HS-27A (cell line): ENCODE data around the gene GRIK5.
"Not testable (repeated sequence)": the region's sequence is repeated elsewhere in the genome, so short reads cannot be mapped to it uniquely, and the experiment has no call there.

ENCODE experiments used
- DNase-seq: peaks from one replicate; pipeline ENCODE4 v3.0.0-alpha.2; 2012; ENCODE audit warnings: low read depth, missing footprints

GRIK5 gene

DNA sequence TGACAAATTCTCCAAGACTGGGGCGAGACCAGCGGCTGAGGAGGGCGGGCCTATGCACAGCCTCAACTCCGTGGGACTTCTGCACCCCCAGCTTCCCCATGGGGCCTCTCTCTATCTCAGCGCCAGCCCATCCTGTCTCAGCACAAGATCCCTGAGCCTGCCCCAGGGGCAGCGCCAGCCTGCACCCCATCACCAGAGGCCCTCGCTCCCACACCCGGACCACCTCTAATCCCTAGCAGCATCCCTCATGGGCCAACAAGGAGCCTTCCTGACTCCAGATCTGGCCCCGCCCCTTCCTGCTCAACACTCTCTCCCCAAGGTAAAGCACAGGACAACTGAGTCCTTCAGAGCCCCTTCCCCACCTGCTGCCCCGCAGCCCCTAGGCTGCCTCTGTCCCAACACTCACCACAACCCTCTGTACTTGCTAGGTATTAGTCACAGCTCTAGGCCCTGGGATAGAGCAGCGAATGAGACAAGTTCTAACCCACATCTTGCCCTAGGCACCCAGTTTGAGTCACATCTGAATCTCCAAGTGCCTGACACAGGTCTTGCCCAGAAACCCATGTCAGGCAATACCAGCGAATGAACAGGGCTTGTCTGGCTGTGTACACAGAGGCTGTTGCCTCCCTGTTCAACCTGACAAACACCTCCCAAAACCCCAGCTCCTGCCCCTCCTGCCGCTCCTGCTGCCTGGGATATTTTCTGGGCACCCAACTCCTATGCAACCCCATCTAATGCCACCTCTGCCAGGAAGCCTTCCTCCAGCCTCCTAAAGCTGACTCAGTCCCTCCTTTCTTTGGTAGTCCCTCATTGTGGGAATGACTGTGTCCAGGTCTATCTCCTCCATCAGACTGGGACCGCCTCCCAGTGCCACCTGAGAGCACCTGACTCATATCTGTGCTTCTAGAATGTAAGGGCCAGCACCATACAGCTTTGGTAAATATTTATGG is 18.6 kb downstream of the GRIK5 start:
- DNase-seq: no peak

DNA sequence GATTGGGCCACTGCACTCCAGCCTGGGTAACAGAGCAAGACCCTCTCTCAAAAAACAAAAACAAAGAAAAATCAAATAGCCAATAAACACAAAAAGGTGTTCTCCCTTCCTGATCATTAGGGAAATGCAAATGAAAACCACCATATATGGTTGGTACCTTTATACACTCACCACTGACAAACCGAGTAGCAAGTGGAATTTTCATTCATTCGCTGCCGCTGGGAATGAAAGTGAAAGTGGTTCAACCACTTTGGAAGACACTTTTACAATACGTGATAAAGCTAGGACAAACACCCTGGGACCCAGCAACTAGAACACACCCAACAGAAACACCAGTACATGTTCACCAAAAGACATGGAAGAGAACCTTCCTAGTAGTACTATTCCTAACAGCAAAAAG is 21.0 kb downstream of the GRIK5 start:
- DNase-seq: no peak

DNA sequence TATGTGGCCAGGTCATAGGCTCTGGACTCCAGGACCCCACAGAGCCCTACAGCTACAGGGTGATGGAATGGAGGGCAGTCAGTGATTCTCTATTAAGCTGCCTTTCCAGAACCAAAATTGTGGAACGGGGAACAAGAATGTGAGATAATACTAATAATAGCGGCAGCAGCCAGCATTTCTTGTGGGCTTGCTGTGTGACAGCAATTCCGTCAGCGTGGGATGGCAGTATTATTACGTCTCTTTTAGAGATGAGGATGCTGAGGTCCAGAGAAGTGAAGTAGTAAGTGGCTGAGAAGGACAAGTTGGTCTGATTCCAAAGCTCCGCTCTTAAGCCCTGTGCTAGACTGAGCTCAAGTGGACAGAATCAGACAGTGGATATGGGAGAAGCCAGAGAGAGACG is 24.4 kb downstream of the GRIK5 start:
- no peak for DNase-seq

DNA sequence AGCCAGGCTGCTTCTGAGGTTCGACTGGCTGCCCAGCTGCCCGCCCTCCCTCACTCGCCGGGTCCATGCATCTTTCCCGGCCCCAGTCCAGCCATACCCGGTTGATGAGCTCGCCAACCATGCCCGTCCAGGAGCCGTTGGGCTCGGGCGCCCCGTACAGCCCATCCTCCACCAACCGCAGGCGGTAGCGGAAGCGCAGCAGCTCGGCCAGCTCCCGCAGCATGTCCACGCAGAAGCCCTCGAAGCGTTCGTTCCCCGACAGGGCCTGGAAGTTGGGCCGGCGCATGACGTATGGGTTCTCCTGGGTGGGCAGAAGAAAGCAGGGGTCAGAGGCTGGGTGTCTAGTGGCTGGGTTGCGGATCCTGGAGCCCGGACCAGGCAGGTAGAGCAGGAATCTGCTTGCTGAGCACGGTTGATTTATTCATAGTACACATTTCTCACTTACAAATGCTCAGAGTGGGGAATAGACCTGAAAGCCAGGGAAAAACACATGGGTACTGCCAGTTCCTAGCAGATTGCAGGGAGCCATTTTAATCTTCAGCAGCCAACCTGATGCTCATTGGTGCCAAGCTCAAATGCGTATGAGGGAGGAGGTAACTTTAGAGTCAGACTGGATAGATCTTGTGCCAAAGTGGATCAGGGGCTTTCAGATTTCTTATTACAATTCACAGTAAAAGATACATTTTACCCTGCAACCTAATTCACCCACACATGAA is 27.4 kb downstream of the GRIK5 start:
- no peak for DNase-seq

DNA sequence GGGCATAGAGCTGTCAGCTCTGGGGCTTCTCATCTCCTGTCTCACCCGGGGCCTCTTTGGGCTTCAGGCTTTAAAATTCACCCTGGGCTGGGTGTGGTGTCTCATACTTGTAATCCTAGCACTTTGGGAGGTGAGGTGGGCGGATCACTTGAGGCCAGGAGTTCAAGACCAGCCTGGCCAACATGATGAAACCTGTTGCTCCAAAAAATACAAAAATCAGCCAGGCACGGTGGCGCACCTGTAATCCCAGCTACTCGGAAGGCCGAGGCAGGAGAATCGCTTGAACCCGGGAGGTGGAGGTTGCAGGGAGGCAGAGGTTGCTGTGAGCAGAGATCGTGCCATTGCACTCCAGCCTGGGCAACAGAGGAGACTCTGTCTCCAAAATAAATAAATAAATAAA is 29.5 kb downstream of the GRIK5 start:
- DNase-seq: not testable (repeated sequence)

DNA sequence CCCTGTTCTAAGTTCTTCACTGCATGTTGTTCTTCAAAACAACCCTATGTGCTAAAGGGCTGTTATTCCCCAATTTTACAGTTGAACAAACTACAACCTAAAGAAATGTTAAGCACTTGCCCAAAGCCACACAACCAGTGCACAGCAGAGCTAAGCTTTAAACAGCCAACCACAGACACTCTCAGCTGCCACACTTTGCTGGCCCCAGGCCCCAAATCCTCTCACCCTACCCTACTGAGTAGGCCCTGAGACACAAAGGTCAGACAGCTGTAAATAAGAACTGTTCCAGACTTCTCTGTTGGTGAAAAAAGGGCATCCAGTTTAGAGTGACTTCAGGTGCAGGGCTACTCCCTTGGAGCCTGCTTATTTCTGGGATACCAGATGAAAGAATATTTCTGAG is 30.0 kb downstream of the GRIK5 start:
- DNase-seq: no peak

DNA sequence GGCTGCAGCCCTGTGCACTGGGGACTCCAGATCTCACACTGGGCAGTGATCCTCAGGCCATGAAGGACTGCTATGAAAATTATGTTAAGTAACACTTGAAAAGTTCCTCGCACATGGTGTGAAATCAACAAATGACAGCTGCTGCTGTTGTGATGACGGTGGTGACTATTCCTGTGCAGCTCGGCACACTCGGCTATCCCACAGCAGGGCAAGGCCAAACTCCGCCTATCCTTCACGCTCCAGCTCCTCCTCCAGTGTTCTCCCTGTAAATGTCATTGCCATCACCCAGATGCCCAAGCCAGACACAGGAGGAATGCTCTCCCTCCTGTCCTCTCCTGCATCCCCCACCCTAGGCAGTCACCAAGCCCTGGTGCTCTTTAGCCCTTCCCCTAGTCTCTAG is 31.3 kb downstream of the GRIK5 start:
- DNase-seq: no peak

DNA sequence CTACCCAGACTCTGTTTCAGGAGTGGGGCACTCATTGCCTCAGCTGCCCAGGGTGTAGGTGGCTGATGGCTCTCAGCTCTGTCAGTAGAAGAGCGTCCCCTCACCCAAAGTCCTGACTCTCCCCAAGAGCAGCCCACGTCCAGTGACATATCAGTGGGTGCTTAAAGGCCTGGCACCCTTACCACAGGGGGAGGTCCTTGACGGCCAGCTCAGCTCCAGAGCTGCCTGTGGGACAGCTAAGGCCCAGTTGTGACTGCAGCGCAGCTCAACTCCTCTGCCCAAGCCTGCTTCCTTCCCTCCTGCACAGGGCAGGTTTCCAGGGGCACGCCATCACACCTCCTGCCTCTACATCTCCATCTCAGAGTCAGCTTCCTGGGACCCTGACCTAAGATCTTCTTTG is 32.4 kb downstream of the GRIK5 start:
- no peak for DNase-seq

DNA sequence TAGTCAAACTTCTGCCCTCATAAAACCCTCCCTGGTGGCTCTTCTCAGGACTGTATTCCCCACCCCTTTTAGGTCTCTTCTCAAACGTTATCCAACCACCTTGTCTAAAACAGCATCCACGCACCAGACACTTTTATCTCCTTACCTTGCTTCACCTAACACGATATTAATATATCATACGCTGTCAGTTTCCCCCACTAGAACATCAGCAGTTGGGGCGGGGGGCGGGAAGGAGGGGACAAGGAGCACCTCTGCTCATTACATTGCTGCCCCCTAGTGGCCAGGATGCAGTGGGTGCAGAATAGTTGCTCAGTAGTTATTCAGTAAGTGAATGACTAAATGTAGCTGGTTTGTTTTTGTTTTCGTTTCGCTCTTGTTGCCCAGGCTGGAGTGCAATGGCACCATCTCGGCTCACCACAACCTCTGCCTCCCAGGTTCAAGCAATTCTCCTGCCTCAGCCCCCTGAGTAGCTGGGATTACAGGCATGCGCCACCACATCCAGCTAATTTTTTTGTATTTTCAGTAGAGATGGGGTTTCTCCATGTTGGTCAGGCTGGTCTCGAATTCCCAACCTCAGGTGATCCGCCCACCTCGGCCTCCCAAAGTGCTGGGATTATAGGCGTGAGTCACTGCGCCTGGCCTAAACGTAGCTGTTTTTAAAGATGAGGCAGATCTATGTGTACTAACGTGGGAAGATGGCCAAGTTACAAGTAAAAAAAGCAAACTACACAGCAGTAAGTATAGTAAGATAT is 35.2 kb downstream of the GRIK5 start:
- not testable (repeated sequence) for DNase-seq

DNA sequence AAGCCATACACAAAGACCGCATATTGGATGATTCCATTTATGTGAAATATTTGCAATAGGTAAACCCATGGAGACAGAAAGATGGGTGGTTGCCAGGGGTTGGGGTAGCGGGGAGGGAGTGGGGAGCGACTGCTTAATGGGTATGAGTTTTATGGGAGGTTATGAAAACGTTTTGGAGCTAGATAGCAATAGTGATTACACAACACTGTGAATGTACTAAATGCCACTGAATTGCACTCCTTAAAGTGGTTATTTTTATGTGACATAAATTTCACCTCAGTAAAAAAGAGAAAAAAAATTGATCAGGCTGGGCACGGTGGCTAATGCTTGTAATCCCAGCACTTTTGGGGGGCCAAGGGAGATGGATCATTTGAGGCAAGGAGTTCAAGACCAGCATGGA is 36.6 kb downstream of the GRIK5 start:
- DNase-seq: no peak

DNA sequence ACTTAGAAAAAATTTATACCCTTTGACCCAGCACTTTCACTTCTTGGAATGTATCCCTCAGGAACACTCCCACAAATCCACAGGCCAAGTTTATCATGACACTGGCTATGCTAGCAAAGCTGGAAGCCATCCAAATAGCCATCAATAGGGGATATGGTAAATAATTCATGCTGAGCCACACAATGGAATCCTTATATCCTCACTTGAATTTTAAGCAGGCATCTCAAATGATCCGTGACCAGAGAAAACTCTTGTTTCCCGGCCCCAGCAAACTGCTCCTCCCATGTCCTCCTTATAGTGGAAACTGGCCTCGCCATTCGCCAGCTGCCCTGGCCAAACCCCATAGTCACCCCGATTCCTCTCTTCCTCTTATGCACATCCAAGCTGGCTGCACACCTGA is 37.6 kb downstream of the GRIK5 start:
- DNase-seq: no peak

DNA sequence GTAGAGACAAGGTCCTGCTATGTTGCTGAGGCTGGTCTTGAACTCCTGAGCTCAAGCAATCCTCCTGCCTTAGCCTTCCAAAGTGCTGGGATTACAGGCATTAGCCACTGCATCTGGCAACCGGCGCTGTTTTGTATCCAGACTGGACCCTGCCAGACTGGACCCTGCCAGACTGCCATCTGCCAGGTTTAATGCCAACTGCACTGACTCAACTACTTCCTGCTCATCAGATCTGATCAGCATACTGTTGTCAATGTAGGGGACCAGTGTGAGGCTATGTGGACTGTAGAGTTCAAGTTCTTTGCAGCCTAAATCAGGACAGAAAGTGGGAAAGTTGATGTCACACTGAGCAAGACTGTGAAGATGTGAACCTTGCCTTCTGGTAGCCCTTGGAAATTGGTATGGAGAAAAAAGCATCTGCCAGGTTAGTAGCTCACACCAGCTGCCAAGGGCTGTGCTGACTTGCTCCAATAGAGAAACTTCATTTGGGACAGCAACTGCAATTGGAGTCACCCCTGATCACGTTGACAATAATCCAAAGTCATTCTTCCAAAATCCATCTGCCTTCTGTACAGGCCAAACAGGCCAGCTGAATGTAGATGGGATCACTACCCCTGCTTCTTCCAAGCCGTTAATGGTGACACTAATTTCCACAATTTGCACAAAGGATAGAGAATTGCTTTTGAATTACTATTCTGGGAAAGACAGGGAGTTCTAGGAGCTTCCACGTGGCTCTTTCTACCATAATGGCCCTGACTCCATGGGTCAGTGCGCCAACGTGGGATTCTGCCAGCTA is 39.2 kb downstream of the GRIK5 start:
- no peak for DNase-seq

DNA sequence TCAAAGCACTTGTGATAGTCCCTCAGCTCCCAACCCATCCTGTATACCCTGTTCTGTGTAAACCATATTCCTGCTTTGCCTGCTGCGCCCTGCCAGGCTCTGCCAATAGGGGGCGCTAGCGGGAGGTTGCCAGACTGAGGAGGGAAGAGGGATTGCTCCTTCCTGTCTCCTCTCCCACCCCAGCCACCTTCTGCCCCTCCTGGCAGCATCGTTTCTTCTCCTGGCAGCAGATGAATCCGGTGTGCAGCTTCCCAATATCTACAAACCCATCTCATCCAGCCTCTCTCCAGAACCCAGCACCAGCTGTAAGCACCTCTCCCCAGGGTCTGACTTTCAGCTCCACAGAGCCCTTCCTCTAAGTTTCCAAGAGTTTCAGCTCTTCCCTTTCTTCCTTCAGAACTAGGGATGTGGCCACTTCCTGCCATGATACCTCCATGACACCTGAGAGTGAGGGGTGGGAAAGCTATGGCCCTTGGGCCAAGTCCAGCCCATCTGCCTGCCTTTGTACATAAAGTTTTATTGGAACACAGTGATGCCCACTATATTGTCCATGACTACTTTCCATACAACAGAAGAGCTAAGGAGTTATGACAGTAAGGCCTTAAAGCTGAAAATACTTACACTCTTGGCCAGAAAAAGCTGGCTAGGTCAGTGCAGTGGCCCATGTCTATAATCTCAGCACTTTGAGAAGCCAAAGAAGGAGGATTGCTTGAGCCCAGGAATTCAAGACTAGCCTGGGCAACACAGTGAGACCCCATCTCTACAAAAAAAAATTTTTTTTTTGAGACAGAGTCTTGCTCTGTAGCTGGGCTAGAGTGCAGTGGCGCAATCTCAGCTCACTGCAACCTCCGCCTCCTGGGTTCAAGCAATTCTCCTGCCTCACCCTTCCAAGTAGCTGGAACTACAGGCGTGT is 41.4 kb downstream of the GRIK5 start:
- no peak for DNase-seq

DNA sequence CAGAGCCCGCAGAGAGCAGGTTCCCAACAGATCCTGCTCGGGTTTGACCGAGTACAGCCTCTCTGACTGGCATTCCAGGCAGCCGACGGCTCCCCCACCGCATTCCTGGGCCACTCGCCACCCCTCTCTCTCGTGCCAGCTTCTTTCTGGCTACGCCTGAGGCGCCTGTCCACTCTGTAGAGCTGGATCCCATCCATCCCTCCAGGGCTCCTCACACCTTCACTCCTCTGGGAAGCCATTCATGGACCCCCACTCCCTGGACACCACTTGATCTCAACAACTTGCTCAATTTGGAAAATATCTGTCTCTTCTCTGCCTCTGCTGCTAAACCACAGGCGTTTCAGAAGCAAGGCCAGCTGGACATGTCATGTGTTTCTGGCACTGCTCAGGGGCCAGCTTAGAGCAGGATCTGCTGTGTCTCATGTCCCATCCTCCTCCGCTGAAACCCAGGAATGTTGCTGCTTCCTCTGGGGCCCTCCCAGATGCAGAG is 45.3 kb downstream of the GRIK5 start:
- DNase-seq: peak; percentile 53

DNA sequence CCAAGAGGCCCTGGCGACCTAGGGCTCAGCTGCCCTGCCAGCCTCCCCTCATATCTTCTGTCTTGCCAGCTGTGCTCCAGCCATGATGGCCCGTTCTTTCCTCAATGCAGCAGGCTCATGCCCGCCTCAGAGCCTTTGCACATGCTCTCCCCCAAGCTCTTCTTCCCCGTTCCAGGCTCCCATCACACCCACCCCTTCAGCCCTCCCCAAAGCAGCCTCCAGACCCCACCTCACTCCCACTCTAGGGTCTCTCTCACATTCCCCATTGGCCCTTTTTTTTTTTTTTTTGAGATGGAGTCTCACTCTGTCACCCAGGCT is 46.1 kb downstream of the GRIK5 start:
- DNase-seq: no peak

DNA sequence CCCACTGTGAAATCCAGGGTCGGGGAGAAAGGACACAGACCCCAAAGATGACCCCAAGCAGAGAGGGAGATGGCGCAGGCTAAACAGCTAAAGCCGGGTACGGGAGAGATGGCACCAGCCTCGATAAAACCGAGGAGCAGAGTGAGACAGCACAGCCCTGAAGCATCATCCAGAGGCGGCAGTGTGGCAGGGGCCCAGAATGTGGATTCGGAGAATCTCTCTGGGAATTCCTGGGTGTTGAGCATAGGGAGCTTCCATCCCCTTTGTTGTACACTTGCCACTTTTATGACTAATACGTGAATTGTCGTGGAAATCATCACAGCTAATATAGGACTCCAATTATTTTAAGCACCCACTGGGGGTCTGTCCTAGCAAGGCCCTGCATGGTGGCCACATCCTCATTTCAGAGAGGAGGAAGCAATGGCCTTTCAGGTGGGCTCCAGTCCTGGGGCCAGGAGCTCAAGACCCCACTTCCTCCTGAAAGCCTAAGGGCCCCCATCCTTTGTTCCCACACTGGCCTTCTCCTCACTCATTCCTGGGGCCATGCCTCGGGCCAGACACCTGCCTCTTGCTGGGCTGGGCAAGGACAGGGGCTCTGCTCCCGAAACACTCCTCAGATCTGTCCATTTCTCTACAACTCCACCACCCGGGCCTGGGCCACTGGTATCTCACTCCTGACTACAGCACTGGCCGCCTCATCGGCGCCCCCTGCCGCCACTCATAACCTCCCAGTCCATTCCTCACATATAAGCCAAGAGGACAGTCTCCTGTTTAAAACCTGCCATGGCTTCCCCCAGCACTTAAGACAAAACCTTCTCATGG is 46.7 kb downstream of the GRIK5 start:
- no peak for DNase-seq

DNA sequence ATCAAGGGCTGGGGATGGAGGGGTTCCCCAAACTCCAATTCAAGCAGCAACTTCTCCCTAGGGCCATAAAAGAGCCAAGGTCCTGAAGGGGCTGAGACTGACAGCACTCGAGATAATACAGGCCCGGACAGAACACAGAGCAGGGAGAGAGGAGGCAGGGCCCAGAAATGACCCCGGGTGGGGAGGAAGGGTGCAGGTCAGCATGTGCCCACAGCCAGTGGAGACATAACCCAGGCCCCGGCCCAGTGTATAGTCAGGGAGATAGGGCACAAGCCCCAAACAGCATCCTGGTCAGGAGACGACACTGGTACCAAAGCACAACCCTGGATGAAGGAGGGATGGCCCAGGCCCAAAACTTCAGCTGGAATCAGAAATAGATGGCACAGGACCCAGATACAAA is 47.4 kb downstream of the GRIK5 start:
- no peak for DNase-seq

DNA sequence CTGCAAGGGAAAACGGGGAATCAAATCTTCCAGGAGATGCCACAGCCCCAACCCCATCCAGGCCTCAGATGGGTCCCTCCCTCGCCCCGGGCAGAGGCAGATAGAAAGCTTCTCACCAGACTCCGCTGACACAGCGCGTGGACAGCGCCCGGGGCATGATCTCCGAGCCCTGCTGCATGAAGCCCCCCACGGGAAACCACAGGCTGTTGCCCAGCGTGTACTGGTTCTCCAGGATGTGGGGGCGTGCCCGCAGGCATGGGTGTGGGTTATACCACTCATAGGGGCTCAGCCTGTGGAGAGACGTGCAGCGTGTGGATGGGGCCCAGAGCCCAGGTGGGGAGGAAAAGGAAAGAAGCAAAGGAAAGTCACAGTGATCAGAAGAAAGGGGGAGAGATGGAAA is 48.8 kb downstream of the GRIK5 start:
- DNase-seq: no peak

DNA sequence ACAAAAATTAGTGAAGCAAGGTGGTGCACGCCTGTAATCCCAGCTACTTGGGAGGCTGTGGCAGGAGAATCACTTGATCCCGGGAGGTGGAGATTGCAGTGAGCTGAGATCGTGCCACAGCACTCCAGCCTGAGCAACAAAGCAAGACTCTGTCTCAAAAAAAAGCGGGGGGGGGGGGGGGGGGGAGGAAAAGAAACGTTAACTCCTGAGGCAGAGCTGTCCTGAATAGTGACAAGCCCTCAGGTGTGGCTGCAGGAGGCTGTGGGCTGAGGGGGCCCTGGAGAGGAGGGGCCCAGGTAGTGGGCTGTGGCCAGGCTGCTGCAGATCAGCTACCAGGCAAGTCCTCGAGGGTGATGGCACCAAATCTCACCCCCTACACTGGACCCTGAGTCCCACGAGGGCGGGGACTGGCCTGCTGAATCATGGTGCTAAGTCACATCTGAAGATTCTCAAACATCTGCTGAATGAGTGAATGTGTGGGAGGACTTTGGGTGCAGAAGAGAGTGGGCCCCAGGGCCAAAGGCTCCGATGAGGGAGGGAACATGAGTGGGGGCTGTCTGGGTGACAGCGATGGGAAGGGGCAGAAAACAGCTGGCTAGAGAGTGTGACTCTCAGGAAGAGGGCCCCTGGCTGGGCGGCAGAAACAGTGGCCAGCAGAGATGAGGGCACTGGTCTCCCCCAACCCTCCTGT is 51.4 kb downstream of the GRIK5 start:
- no peak for DNase-seq
